Calu3 (cell line): ENCODE results near the gene SULF2. TPM values are rescaled to one million over a fixed set of nuclear protein-coding genes. Genes with fewer than 3 reads are reported as not detected.

Source experiments
- BruUV-seq: library from RNA; stranded (reverse); fragments of 400-500 nt; replicated peaks from 2 replicates; lab custom pipeline; 2021; lab: Mats Ljungman, UMichigan
- CTCF ChIA-PET: fragments of 300-600 bp; sonication (Branson Sonifier 250); formaldehyde crosslinking; loops from one replicate; lab custom pipeline; 2022; ENCODE audit warnings: antibody characterized with exemption; lab: Charles Lee
- DNase-seq: peaks from one replicate; pipeline ENCODE4 v3.0.0; 2022
- H3K27ac Mint-ChIP-seq: one replicate; pipeline ENCODE4 v1.8.0; 2022; ENCODE audit warnings: mixed read lengths; ENCODE audit not compliant: unreplicated experiment
- H3K27me3 Mint-ChIP-seq: one replicate; pipeline ENCODE4 v1.8.0; 2022; ENCODE audit warnings: mixed read lengths; ENCODE audit not compliant: unreplicated experiment
- H3K36me3 Mint-ChIP-seq: one replicate; pipeline ENCODE4 v1.8.0; 2022; ENCODE audit warnings: mild to moderate bottlenecking, moderate library complexity, mixed read lengths; ENCODE audit not compliant: insufficient read depth, unreplicated experiment
- H3K4me1 Mint-ChIP-seq: one replicate; pipeline ENCODE4 v1.8.0; 2022; ENCODE audit warnings: mild to moderate bottlenecking, low read depth, mixed read lengths; ENCODE audit not compliant: unreplicated experiment
- H3K4me3 Mint-ChIP-seq: one replicate; pipeline ENCODE4 v1.8.0; 2022; ENCODE audit warnings: mild to moderate bottlenecking, low read depth, moderate library complexity, mixed read lengths; ENCODE audit not compliant: unreplicated experiment
- H3K9me3 Mint-ChIP-seq: one replicate; pipeline ENCODE4 v1.8.0; 2022; ENCODE audit warnings: low read depth, mixed read lengths; ENCODE audit not compliant: unreplicated experiment
- intact Hi-C: fragments of 100-400 bp; cut with micrococcal nuclease; formaldehyde crosslinking; loops from one replicate; pipeline ENCODE4 v1.10.0; 2022; ENCODE audit not compliant: unreplicated experiment
- total RNA-seq: library from RNA; stranded (reverse); gene quantifications from 2 replicates; pipeline ENCODE4 v1.2.3, GENCODE V29; 2022
- TF ChIP-seq, protein P1 (sequence below): fragments of 200-600 bp; IDR thresholded peaks from one replicate; pipeline ENCODE4 v1.8.0; 2022; ENCODE audit warnings: antibody characterized with exemption; ENCODE audit not compliant: unreplicated experiment

SULF2 gene
- total RNA-seq, 1 experiment from 2014 or later: 112 TPM

DNA sequence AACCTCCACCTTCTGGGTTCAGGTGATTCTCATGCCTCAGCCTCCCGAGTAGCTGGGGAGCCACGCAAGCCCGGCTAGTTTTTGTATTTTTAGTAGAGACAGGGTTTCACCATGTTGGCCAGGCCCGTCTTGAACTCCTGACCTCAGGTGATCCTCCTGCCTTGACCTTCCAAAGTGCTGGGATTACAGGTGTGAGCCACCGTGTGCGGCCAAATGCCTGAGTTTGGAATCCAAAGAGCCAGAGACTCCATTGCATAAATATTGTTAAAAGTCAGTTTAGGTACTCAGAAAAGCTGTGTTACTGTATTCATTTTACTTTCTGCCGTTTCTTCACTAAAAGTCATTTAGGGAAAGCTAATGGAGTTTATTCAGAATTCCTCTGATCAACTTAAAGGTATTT, 137.3 kb downstream of the SULF2 start:
- peaks cover 70% of the 10 kb centered on the region for H3K36me3 Mint-ChIP-seq
- no TSS peak for BruUV-seq
- no peaks in the 10 kb centered on the region for H3K27me3 Mint-ChIP-seq
- H3K4me3 Mint-ChIP-seq: no peak overlapping the region
- TF ChIP-seq, protein P1, sequence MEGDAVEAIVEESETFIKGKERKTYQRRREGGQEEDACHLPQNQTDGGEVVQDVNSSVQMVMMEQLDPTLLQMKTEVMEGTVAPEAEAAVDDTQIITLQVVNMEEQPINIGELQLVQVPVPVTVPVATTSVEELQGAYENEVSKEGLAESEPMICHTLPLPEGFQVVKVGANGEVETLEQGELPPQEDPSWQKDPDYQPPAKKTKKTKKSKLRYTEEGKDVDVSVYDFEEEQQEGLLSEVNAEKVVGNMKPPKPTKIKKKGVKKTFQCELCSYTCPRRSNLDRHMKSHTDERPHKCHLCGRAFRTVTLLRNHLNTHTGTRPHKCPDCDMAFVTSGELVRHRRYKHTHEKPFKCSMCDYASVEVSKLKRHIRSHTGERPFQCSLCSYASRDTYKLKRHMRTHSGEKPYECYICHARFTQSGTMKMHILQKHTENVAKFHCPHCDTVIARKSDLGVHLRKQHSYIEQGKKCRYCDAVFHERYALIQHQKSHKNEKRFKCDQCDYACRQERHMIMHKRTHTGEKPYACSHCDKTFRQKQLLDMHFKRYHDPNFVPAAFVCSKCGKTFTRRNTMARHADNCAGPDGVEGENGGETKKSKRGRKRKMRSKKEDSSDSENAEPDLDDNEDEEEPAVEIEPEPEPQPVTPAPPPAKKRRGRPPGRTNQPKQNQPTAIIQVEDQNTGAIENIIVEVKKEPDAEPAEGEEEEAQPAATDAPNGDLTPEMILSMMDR: no peak
- DNase-seq: no peak
- no peaks in the 10 kb centered on the region for H3K4me1 Mint-ChIP-seq
- H3K27ac Mint-ChIP-seq: no peak overlapping the region
- CTCF ChIA-PET: interaction anchor here (1.0 kb wide), 1 partner anchor 77 kb away, joined by 5 read pairs; no protein-coding TSS in a partner anchor
- intact Hi-C loops: no loop called here
- H3K9me3 Mint-ChIP-seq: no peaks in the 10 kb centered on the region

DNA sequence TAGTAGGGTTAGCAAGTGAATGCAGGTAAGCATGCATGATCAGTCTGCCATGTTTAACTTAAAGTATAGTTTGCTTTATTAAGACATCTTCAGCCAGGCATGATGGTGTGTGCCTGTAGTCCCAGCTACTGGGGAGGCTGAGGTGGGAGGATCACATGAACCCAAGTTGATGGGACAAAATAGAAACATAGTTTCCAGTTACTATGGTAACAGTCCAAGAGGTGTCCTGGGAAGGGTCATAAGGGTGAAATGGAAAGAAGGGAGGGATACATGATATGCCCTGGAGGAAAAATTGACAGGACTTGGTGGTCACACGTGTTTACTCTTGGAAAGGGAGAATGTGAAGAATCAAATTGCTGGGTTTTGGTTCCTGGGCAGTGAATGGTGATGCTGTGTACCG, 139.6 kb downstream of the SULF2 start:
- H3K27ac Mint-ChIP-seq: no peak overlapping the region
- BruUV-seq: no TSS peak

DNA sequence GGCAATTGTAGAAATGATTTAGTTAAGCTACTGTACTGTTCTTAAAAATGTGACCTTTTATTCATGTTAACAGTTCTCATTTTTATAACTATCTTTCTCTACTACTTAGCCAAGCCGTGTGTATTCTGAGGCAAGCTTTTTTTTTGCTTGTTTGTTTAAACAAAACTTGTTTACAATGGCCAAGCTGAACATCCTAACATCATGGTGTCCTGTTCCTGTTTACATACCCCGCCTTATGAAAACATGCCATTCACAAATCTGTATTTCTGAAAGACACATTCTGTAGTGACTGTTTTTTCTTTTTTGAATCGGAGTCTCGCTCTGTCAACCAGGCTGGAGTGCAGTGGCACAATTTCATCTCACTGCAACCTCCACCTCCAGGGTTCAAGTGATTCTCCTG, 142.7 kb downstream of the SULF2 start:
- H3K4me1 Mint-ChIP-seq: no peaks in the 10 kb centered on the region
- CTCF ChIA-PET: no interaction called here
- intact Hi-C loops: no loop called here
- DNase-seq: no peak
- no peaks in the 10 kb centered on the region for H3K27me3 Mint-ChIP-seq
- no peaks in the 10 kb centered on the region for H3K9me3 Mint-ChIP-seq
- H3K4me3 Mint-ChIP-seq: no peak overlapping the region
- H3K36me3 Mint-ChIP-seq: peaks cover 64% of the 10 kb centered on the region
- no TSS peak for BruUV-seq
- TF ChIP-seq, protein P1: no peak
- no peak overlapping the region for H3K27ac Mint-ChIP-seq

More for the DNA sequence above, 139.6 kb downstream of the SULF2 start:
- Mint-ChIP-seq H3K4me1 (no peaks in the 10 kb centered on the region), H3K4me3 (no peak overlapping the region), H3K27me3 (no peaks in the 10 kb centered on the region), H3K9me3 (no peaks in the 10 kb centered on the region), H3K36me3 (peaks cover 67% of the 10 kb centered on the region)
- TF ChIP-seq, protein P1: no peak
- intact Hi-C loops: no loop called here
- CTCF ChIA-PET: no interaction called here
- no peak for DNase-seq

DNA sequence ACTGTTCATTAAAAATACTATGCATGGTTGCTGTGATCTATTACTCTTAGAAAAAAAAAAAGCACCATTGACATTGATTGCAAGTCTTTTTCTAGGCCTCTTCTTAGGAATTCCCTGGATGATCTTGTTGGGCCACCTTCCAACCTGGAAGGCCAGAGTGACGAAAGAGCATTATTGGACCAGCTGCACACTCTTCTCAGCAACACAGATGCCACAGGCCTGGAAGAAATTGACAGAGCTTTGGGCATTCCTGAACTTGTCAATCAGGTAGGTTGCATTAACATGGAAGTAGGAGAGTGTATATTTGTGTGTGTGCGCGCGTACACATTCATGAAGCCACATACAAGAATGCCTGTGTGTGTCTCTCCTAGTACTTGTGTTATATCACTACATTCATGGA, 143.2 kb downstream of the SULF2 start:
- no TSS peak for BruUV-seq
- Mint-ChIP-seq H3K9me3 (no peaks in the 10 kb centered on the region), H3K27me3 (no peaks in the 10 kb centered on the region), H3K27ac (no peak overlapping the region), H3K4me1 (no peaks in the 10 kb centered on the region), H3K36me3 (peaks cover 68% of the 10 kb centered on the region), H3K4me3 (no peak overlapping the region)
- DNase-seq: no peak
- intact Hi-C loops: no loop called here
- CTCF ChIA-PET: no interaction called here
- TF ChIP-seq, protein P1: no peak
